Stimulated activated CD4-positive, alpha-beta T cell treated with anti-CD3 and anti-CD28 coated beads, Interleukin-1b, Interleukin-23, amount 100 ng/mL, for 48 hours (primary cell): ENCODE results near the gene MTFR2.

ENCODE experiments used
- DNase-seq: peaks from one replicate; pipeline ENCODE4 v3.0.0-alpha.2; 2020

Gene MTFR2

DNA sequence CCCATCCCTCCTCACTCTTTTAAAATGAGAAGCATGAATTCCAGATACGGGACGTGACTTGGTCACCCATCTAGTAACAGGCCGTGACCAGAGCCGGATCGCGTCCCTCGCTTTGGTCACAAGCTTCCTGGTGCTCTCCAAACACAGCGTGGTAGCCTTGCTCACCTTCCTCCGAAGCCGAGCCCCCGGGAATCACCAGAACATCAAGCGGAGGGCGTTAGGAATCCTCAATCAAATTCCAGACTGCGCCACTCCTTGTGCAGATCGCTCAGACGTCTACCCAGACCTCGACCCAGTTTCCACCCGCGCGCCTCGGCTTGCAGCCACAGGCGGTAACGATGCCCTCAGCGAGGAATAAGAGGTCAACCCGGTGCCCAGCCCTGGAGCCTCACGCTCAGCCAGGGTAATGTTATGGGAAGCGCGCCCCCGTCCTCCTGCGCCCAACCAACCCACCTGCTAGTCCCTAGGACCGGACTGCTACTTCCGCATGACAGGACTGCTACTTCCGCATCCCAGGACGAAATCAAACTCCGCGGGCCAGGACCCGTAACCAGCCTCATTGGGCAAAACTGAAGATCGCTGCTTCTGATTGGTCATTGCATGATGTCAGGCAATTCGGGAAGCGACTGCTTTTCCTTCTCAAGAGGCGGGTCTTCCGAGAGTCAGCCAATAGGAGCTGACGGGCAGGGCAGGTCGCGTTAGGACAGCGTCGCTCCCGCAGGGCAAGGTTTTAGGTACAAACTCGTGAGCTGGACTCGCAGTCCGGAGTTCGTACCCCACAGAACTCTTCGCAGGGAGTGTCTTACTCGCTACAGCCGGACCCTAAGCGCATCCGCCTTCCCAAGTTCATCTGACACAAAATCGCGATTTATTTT is at the start of gene MTFR2:
Gene MTFR2, minus strand, starts transcription at position 501 of the 875 bp plus-strand sequence. CDS start 1,212 bp downstream, outside the sequence.
- DNase-seq: peak; percentile 94

GRCh38 chr6:136294621-136295020 is 44.5 kb upstream of the MTFR2 start:
- no peak for DNase-seq

DNA sequence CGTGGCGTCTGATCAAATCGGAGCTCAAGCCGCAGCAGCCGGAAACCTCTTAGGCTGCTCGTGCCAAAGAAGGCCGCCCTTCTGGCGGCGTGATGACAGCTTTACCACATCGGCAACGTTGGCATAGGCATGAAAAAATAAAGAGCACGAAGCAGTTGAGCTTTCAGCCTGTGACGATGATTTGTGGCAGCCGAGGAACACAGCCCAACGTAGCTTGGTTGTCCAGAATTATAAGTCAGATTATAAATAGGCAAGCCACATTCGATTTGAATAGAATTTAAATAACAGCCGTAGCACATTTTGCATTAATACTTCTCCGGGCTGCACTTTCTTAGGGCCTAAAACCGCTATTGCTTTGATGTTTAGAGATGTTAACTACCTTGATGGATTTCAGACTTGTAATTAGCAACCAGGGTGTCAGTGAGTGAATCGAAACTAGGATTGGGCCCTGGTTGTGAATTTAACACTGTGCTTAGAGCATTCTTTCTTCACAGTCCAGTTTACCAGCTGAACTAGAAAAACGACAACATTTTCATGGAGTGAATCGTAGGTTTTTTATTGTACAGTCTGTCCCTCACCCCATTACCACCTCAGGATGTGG is 40.4 kb upstream of the MTFR2 start:
- peak; percentile 81 for DNase-seq

DNA sequence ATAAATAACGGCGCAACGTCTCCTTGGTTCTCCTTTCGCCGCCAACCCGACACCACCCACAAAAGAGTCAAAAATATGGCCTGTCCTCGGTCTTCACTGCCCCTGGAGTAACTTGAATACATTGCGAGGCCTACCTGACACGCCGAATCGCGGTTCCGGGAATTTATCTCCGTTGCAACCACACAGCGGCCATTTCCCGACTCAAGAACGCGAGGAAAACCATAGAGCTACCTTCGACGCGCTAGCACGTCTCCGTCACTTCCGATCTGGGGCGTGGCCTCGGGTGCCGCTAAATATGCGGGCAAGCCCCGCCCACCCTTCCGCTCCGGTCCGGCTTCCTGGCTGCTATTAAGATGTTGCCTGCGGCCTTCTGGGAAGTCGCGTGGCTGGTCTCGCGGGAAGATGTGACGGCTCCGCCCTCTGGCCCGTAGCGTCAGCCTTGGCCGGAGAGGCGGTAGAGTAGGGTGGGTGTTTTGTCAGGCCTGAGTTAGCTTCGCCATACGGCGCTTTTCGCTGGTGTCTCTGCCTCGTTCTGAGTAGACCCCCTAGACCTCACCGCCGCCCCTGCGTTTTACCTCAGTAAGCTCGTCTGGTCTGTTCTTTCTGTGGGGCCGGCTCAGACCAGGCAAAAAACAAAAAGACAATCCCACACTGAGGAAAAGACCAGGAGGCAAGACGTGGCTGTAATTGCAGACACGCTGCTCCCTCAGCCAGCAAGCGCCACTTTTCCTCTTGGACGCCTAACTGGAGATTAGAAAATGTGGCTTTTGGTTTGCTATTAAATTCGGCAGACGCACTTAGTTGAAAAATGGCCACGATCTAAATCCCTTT is 39.7 kb upstream of the MTFR2 start, which contains the start of gene BCLAF1:
Gene BCLAF1, minus strand, starts transcription at position 268 of the 831 bp plus-strand sequence. CDS start 9,980 bp downstream, outside the sequence.
- DNase-seq: peak; percentile 99

DNA sequence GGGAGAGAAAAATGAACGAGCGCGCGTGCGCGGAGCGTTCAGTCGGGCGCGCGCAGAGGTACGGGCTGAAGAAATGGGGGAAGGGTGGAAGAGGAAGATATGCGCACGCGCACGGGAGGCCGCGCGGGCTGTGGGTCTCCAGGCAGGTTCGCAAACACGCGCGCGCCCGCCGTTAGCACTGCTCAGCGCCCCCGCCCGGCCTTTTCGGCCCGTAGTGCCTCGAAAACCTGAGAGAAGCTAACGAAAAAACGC is 39.1 kb upstream of the MTFR2 start:
- DNase-seq: peak; percentile 93

DNA sequence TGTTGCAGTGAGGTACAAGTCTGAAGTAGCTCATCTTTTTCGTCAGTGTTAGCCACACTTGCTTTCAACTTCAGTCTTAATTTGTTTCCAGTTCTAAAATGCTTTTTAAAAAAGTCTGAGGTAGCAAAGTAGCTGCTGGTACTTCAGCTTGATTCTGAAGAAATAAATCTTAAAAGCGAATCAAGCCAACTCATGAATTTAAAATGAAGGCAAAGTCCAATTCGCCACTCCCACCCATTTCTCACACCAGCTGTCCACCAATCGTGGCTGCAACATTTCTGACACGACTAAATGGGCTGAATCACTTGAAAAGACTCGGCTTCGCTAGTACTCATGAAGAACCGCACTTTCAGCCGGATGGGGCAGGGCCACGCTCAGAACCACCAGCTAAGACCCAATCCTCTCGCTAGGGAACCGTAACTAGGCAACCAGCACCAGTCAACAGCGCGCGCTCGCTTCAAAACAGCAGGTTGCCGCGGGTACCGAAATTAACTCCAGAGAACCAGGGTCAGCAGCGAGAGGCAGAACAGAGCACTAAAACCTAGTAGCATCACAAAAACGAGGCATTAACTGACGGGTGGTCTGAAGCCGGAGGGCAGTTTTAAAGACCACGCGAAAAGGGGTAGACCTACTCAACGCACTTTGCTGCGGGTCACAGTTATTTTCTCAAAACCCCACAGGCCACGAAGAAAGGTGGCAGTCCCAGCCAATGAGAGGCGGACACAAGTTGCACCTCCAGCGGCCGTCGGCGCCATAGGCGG is 38.6 kb upstream of the MTFR2 start:
- peak; percentile 90 for DNase-seq

DNA sequence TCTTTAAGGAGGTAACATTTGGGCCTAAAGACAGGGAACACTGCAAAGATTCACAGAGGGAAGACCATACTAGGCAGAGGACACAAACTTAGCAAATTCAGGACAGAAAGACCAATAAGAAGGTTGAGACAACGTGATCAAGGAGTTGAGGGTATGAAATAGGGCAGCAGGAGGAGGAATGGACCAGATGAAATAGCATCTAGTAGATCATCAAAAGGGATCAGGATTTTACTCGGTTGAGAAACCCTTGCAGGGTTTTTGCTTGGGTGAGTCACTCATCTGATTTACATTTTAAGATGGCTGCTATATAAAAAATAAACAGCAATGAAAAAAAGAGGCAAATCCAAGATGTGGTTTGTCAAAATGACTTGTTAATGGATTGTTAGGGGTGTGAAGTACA is 34.8 kb upstream of the MTFR2 start:
- no peak for DNase-seq

DNA sequence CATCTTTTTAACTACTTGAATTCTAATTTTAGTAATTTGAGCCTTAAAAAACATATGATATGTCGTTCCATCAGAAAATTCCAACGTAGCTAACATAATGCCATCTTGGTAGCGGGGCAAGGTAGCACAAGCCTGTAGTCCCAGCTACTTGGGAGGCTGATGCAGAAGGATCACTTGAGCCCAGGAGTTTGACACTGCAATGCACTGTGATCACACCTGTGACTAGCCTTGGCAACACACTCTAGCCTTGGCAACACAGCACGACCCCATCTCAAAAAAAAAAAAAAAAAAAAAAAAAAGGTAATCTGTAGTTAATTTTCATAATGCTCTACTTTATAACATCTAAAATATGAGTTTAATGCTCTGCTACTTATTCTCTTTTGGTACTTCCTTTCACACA is 32.8 kb upstream of the MTFR2 start:
- no peak for DNase-seq

DNA sequence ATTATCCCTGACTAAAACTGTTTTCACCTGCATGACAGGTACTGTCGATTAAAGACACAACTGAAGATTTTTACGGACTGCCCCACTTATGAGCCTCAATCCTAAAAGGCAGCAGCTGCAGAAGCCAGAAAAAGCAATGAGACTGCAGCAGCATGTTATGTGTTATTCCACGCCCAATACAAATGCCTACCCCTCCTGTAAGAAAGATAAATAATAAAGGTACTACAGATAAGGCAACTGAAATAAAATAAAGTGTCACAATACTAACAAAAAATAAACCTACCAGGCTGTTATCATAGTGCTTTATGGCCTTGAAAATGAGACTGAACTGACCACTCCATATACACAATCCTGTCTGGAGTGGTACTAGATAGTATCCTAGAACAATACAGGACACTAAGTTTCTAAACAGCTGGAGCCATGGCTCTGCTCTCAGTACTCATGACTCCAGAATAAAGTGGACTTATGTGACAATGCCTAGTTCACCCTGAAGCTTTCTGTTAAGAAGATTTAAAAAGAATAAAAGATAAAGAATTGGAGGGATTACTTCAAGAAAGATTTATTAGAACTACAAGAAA is 30.0 kb upstream of the MTFR2 start:
- no peak for DNase-seq

- no peak for DNase-seq
These were observed 24.0 kb upstream of the MTFR2 start for GRCh38 chr6:136274062-136274461.

DNA sequence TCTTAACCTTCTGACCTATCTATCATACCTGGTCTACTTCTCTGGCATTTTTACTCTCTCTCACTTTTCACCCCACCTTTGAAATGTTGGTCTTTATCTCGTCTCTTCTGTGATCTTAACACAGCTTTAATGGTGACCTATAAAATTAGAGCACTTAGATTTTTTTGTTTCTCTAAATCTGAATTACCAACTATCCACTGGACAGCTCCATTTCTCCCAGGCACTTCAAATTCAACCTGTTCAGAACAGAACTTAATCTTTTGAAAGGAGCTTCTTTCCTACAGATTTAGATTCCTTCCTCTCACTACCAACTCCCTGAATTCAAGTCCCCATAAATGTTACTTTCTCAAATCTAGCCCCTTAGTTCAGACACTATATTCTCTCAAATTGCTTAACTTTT is 15.0 kb upstream of the MTFR2 start:
- no peak for DNase-seq

DNA sequence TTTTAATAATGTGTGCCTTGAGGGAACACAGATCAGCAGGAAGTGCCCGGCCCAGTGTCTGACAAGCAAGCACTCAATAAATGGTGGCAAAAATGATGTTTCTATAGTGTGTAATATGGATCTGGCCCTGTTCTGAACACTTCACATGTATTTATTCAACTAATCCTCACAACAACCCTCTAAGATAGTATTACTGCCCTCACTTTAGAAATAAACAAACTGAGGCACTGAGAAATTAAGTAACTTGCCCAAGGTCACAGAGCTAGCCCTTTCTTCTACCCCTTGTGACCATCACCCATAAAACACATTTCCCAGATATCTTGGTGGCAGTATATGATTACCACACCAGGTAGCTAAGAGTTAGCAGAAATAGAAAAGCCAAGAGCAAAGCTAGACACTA is 12.8 kb upstream of the MTFR2 start:
- DNase-seq: no peak

GRCh38 chr6:136254851-136255466 is 4.8 kb upstream of the MTFR2 start:
- no peak for DNase-seq

- DNase-seq: no peak
These were observed 3.6 kb upstream of the MTFR2 start for GRCh38 chr6:136253734-136254133.

DNA sequence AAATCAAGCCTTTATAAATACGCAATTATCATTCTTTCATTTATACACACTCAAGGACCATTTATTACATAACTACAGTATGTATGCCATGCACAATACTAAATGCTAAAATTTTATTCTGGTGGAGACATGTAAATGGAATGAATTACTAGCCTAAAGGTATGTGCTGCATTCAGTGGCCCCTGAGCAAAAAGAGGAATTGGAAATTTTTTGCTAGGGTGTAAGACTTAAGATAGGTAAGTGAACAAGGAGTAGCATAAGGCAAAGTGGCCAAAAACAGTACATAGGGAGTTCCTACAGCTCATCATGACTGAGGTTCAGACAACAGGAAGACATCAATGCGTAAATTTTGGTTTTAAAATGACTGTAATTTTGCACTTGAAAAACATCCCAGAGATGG is 2.3 kb upstream of the MTFR2 start:
- no peak for DNase-seq

GRCh38 chr6:136251394-136251793 is 1.3 kb upstream of the MTFR2 start:
- DNase-seq: no peak

DNA sequence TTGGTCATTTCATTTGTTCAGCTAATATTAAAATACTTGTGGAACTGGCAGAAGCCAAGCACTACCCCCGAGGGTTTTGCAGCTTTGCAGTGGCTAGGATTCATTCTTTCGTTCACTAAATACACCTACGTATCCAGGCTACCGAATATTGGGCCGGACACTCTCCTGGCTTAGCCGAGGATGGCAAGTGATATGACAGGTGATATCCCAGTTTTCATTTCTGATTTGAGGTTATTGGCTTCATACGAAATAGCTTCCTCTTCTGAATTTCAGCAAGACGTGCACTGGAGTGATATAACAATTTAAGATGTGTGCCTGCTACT is 536 bp upstream of the MTFR2 start:
- no peak for DNase-seq

DNA sequence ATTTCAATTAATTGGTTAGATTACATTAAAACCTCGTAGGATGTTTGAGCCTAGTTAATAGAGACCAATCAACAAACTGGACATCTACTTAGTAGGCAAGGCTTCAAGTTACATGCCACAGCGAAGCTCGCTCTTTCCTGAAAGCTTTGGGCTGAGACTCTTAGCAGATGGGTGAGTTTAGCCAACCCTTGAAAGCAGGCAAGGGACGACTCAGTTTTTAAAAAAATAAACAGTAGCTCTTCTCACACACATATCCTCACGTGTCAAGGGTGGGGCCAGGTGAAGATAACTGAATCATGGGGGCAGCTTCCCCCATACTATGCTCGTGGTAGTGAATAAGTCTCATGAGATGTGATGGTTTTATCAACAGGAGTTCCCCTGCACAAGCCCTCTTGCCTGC is 775 bp downstream of the MTFR2 start:
- peak; percentile 7 for DNase-seq

DNA sequence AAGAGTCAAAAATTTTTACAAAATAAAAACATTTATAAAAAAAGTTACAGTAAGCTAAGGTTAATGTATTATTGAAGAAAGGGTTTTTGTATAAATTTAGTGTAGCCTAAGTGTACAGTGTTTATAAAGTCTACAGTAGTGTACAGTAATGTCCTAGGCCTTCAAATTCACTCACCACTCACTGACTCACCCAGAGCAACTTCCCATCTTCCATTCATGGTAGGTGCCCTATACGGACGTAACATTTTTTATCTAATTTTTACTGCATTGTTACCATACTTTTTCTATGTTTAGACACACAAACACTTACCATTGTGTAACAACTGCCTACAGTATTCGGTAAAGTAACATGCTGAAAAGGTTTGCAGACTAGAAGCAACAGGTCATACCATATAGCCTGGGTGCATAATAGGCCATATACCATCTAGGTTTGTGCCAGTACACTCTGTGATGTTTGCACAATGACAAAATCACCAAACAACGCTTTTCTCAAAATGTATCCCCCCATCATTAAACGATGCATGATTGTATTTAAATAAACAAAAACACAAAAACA is 6.0 kb downstream of the MTFR2 start:
- DNase-seq: no peak

GRCh38 chr6:136236466-136237293 is 13.4 kb downstream of the MTFR2 start:
- DNase-seq: no peak

DNA sequence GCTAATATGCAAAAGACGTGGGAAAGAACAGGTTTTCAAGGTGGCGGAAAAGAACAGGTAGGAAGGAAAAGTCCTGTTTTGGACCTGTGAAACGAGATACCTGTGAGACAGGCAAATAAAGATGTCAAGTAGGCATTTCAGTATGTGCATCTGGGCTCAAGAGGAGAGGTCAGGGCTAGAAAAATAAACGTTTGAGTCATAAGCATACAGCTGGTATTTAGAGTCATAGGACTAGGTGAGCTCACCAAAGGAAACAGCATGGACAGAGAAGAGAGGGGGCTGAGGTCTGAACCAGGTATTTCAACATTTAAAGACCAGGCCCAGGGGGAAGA is 14.9 kb downstream of the MTFR2 start:
- DNase-seq: no peak
